Activated CD4-positive, alpha-beta T cell treated with anti-CD3 and anti-CD28 coated beads for 36 hours (primary cell): Measurements from ENCODE around the gene CCDC9B. TPM values are rescaled to one million over a fixed set of nuclear protein-coding genes. Genes with fewer than 3 reads are reported as not detected.

ENCODE experiments used
- ATAC-seq: fragments of 200-7000 bp; cut with Tn5 transposase; one replicate; pipeline ENCODE4 v1.10.0; 2021; ENCODE audit warnings: mild to moderate bottlenecking, moderate library complexity
- CTCF ChIA-PET: fragments of 350-600 bp; sonication (Branson Sonifier 250); formaldehyde crosslinking; loops from one replicate; lab custom pipeline; 2021; ENCODE audit warnings: antibody characterized with exemption; lab: Charles Lee
- POLR2A ChIA-PET: fragments of 350-600 bp; sonication (Branson Sonifier 250); formaldehyde crosslinking; loops from one replicate; lab custom pipeline; 2021; ENCODE audit warnings: antibody characterized with exemption, inconsistent platforms; lab: Charles Lee
- DNase-seq: peaks from one replicate; pipeline ENCODE4 v3.0.0-alpha.2; 2020
- H3K27ac Mint-ChIP-seq: one replicate; pipeline ENCODE4 v1.8.0; 2021; ENCODE audit warnings: mixed read lengths
- H3K27me3 Mint-ChIP-seq: one replicate; pipeline ENCODE4 v1.8.0; 2021; ENCODE audit warnings: mixed read lengths
- H3K36me3 Mint-ChIP-seq: one replicate; pipeline ENCODE4 v1.8.0; 2021; ENCODE audit warnings: low read depth, mixed read lengths
- H3K4me1 Mint-ChIP-seq: one replicate; pipeline ENCODE4 v1.8.0; 2021; ENCODE audit warnings: mixed read lengths
- H3K4me3 Mint-ChIP-seq: one replicate; pipeline ENCODE4 v1.8.0; 2021; ENCODE audit warnings: mild to moderate bottlenecking, moderate library complexity, mixed read lengths
- H3K9me3 Mint-ChIP-seq: one replicate; pipeline ENCODE4 v1.8.0; 2021; ENCODE audit warnings: low read depth, mixed read lengths
- intact Hi-C, 2 experiments: fragments of 100-400 bp; cut with DNase I in 1 of 2; cut with micrococcal nuclease in 1 of 2; formaldehyde crosslinking; loops; one replicate each; pipeline versions ENCODE4 v1.14.2 to v1.15.1; 2022 to 2024; cut with DNase I, micrococcal nuclease
- total RNA-seq, 2 experiments: library from RNA; stranded (reverse); gene quantifications; one replicate each; pipeline ENCODE4 v1.2.3, GENCODE V29; 2021

Gene CCDC9B
- total RNA-seq, 2 experiments from 2014 or later = 0.65 to 0.98 TPM

GRCh38 chr15:40377606-40378005 lies 36.9 kb upstream of the CCDC9B start:
- Mint-ChIP-seq H3K4me3 (no peak overlapping the region), H3K27me3 (no peaks in the 10 kb centered on the region), H3K9me3 (no peaks in the 10 kb centered on the region), H3K36me3 (no peaks in the 10 kb centered on the region), H3K27ac (no peak overlapping the region), H3K4me1 (peaks cover 3% of the 10 kb centered on the region)
- ATAC-seq = no peak
- POLR2A ChIA-PET = no interaction called here
- DNase-seq = no peak
- CTCF ChIA-PET = interaction anchor here (0.6 to 2.3 kb wide), 3 partner anchors 10 to 103 kb away, joined by 3 to 7 read pairs (median 3); no protein-coding TSS in a partner anchor
- intact Hi-C loops = no loop called here

- ChIA-PET CTCF (interaction anchor here (0.7 to 2.2 kb wide), 3 partner anchors 9 to 687 kb away, joined by 3 to 6 read pairs (median 3); partner anchors contain the start of gene KNSTRN), POLR2A (no interaction called here)
- Mint-ChIP-seq H3K27me3 (no peaks in the 10 kb centered on the region), H3K4me3 (no peak overlapping the region), H3K9me3 (no peaks in the 10 kb centered on the region), H3K4me1 (no peaks in the 10 kb centered on the region), H3K36me3 (no peaks in the 10 kb centered on the region), H3K27ac (no peak overlapping the region)
- intact Hi-C loops = no loop called here
- DNase-seq = no peak
- ATAC-seq = no peak
These were observed 32.2 kb upstream of the CCDC9B start for GRCh38 chr15:40372981-40373380.

GRCh38 chr15:40369971-40370370 lies 29.2 kb upstream of the CCDC9B start:
- H3K27ac Mint-ChIP-seq = no peak overlapping the region
- CTCF ChIA-PET = interaction anchor here (0.9 to 3.1 kb wide), 4 partner anchors 9 to 52 kb away, joined by 3 to 13 read pairs (median 4); partner anchors contain the start of gene IVD
- H3K9me3 Mint-ChIP-seq = no peaks in the 10 kb centered on the region
- intact Hi-C loops = loop anchor here in 1 of 2 experiments (5.0 kb wide), 2 partner anchors 37 to 48 kb away; partner anchors contain the start of genes INAFM2 and IVD
- POLR2A ChIA-PET = interaction anchor here (1.6 kb wide), 1 partner anchor 47 kb away, joined by 3 read pairs; no protein-coding TSS in a partner anchor
- peaks cover 8% of the 10 kb centered on the region for H3K4me1 Mint-ChIP-seq
- ATAC-seq = no peak
- no peak overlapping the region for H3K4me3 Mint-ChIP-seq
- DNase-seq = no peak
- H3K36me3 Mint-ChIP-seq = no peaks in the 10 kb centered on the region
- H3K27me3 Mint-ChIP-seq = no peaks in the 10 kb centered on the region

- H3K4me3 Mint-ChIP-seq = no peak overlapping the region
- no peaks in the 10 kb centered on the region for H3K9me3 Mint-ChIP-seq
- H3K27me3 Mint-ChIP-seq = no peaks in the 10 kb centered on the region
- H3K36me3 Mint-ChIP-seq = no peaks in the 10 kb centered on the region
- peaks cover 8% of the 10 kb centered on the region for H3K4me1 Mint-ChIP-seq
- DNase-seq = no peak
- ATAC-seq = no peak
- ChIA-PET POLR2A (interaction anchor here (1.6 kb wide), 1 partner anchor 47 kb away, joined by 3 read pairs; no protein-coding TSS in a partner anchor), CTCF (interaction anchor here (1.0 to 3.1 kb wide), 6 partner anchors 9 to 53 kb away, joined by 3 to 18 read pairs (median 8); partner anchors contain the start of genes IVD and KNSTRN)
- intact Hi-C loops = loop anchor here in 1 of 2 experiments (5.0 kb wide), 2 partner anchors 38 to 47 kb away; partner anchors contain the start of genes INAFM2 and IVD
- no peak overlapping the region for H3K27ac Mint-ChIP-seq
These were observed 28.7 kb upstream of the CCDC9B start for GRCh38 chr15:40369474-40369869.

- no peak overlapping the region for H3K27ac Mint-ChIP-seq
- H3K9me3 Mint-ChIP-seq = no peaks in the 10 kb centered on the region
- POLR2A ChIA-PET = interaction anchor here (1.6 kb wide), 1 partner anchor 46 kb away, joined by 3 read pairs; no protein-coding TSS in a partner anchor
- intact Hi-C loops = loop anchor here (1.0 to 5.0 kb wide), 8 partner anchors 11 to 53 kb away; partner anchors contain the start of genes INAFM2 (in 2 of the 2), IVD (in 2 of the 2), KNSTRN (in 2 of the 2) and DISP2 (in 1 of the 2)
- H3K36me3 Mint-ChIP-seq = no peaks in the 10 kb centered on the region
- H3K4me3 Mint-ChIP-seq = no peak overlapping the region
- peaks cover 8% of the 10 kb centered on the region for H3K4me1 Mint-ChIP-seq
- CTCF ChIA-PET = interaction anchor here (0.6 to 3.1 kb wide), 18 partner anchors 8 to 270 kb away, joined by 3 to 18 read pairs (median 4); partner anchors contain the start of genes KNSTRN and PLCB2
- ATAC-seq = no peak
- no peaks in the 10 kb centered on the region for H3K27me3 Mint-ChIP-seq
- no peak for DNase-seq
These were observed 28.2 kb upstream of the CCDC9B start for GRCh38 chr15:40368719-40369473.

- H3K27me3 Mint-ChIP-seq = no peaks in the 10 kb centered on the region
- peak; percentile 98 for ATAC-seq
- ChIA-PET CTCF (interaction anchor here (0.6 to 3.1 kb wide), 28 partner anchors 9 to 140 kb away, joined by 3 to 18 read pairs (median 4); partner anchors contain the start of genes DISP2, IVD, KNSTRN and PLCB2), POLR2A (no interaction called here)
- peak; percentile 94 for DNase-seq
- peaks cover 8% of the 10 kb centered on the region for H3K4me1 Mint-ChIP-seq
- H3K36me3 Mint-ChIP-seq = no peaks in the 10 kb centered on the region
- peak overlapping the region; percentile 74 for H3K4me3 Mint-ChIP-seq
- H3K27ac Mint-ChIP-seq = peak overlapping the region; percentile 51
- intact Hi-C loops = loop anchor here (1.0 to 5.0 kb wide), 8 partner anchors 10 to 54 kb away; partner anchors contain the start of genes INAFM2 (in 2 of the 2), IVD (in 2 of the 2), KNSTRN (in 2 of the 2) and DISP2 (in 1 of the 2)
- no peaks in the 10 kb centered on the region for H3K9me3 Mint-ChIP-seq
These were observed 27.2 kb upstream of the CCDC9B start for GRCh38 chr15:40367686-40368611.

- CTCF ChIA-PET = interaction anchor here (0.6 to 3.1 kb wide), 20 partner anchors 9 to 140 kb away, joined by 3 to 18 read pairs (median 4); partner anchors contain the start of genes DISP2, IVD, KNSTRN and PLCB2
- intact Hi-C loops = loop anchor here in 1 of 2 experiments (5.0 kb wide), 2 partner anchors 40 to 45 kb away; partner anchors contain the start of genes INAFM2 and IVD
- H3K27me3 Mint-ChIP-seq = no peaks in the 10 kb centered on the region
- no peaks in the 10 kb centered on the region for H3K9me3 Mint-ChIP-seq
- ATAC-seq (peak; percentile 5), DNase-seq (no peak)
- H3K36me3 Mint-ChIP-seq = no peaks in the 10 kb centered on the region
- peak overlapping the region; percentile 51 for H3K27ac Mint-ChIP-seq
- H3K4me1 Mint-ChIP-seq = peaks cover 8% of the 10 kb centered on the region
- POLR2A ChIA-PET = no interaction called here
- H3K4me3 Mint-ChIP-seq = peak overlapping the region; percentile 74
These were observed 26.6 kb upstream of the CCDC9B start for GRCh38 chr15:40367371-40367685.

- no peak overlapping the region for H3K27ac Mint-ChIP-seq
- ATAC-seq = no peak
- H3K36me3 Mint-ChIP-seq = no peaks in the 10 kb centered on the region
- ChIA-PET CTCF (interaction anchor here (0.6 to 3.1 kb wide), 17 partner anchors 9 to 158 kb away, joined by 3 to 18 read pairs (median 5); partner anchors contain the start of genes DISP2, IVD and KNSTRN), POLR2A (no interaction called here)
- peak overlapping the region; percentile 74 for H3K4me3 Mint-ChIP-seq
- H3K4me1 Mint-ChIP-seq = peaks cover 8% of the 10 kb centered on the region
- H3K27me3 Mint-ChIP-seq = no peaks in the 10 kb centered on the region
- intact Hi-C loops = loop anchor here in 1 of 2 experiments (5.0 kb wide), 2 partner anchors 41 to 44 kb away; partner anchors contain the start of genes INAFM2 and IVD
- no peak for DNase-seq
- H3K9me3 Mint-ChIP-seq = no peaks in the 10 kb centered on the region
These were observed 26.0 kb upstream of the CCDC9B start for GRCh38 chr15:40366457-40367370.

- no peaks in the 10 kb centered on the region for H3K9me3 Mint-ChIP-seq
- intact Hi-C loops = loop anchor here in 1 of 2 experiments (5.0 kb wide), 2 partner anchors 41 to 44 kb away; partner anchors contain the start of genes INAFM2 and IVD
- no peak for DNase-seq
- peaks cover 8% of the 10 kb centered on the region for H3K4me1 Mint-ChIP-seq
- no peak overlapping the region for H3K4me3 Mint-ChIP-seq
- H3K36me3 Mint-ChIP-seq = no peaks in the 10 kb centered on the region
- ATAC-seq = no peak
- no peaks in the 10 kb centered on the region for H3K27me3 Mint-ChIP-seq
- ChIA-PET CTCF (interaction anchor here (0.8 to 2.6 kb wide), 7 partner anchors 11 to 159 kb away, joined by 3 to 10 read pairs (median 4); no protein-coding TSS in a partner anchor), POLR2A (interaction anchor here (0.6 to 1.1 kb wide), 2 partner anchors 16 to 81 kb away, joined by 3 read pairs; partner anchors contain the start of gene KNSTRN)
- no peak overlapping the region for H3K27ac Mint-ChIP-seq
These were observed 25.1 kb upstream of the CCDC9B start for GRCh38 chr15:40365624-40366456.
